Neural cell (in vitro differentiated cells): ENCODE data around the gene SKIL. TPM values are rescaled to one million over a fixed set of nuclear protein-coding genes. Genes with fewer than 3 reads are reported as not detected.
A peak's percentile ranks its signal among the peaks of the same experiment; 100 is the strongest.

ENCODE experiments used
- H2AFZ ChIP-seq: fragments of 200-600, 300-800 bp; sonication (generic), shearing (Covaris generic); 2 replicates; pipeline ENCODE4 v1.6.0; 2014; ENCODE audit warnings: low read depth, mild to moderate bottlenecking, antibody characterized with exemption, low read length, moderate library complexity
- H3F3A ChIP-seq: fragments of 200-600 bp; shearing (Covaris generic); 2 replicates; pipeline ENCODE4 v1.6.1; 2016; ENCODE audit warnings: mild to moderate bottlenecking, moderate library complexity, mixed read lengths, antibody characterized with exemption, low read length; ENCODE audit not compliant: insufficient read depth, poor library complexity, severe bottlenecking
- H3K27ac ChIP-seq: fragments of 200-600, 300-800 bp; sonication (generic), shearing (Covaris generic); 2 replicates; pipeline ENCODE4 v1.5.1; 2014; ENCODE audit warnings: mild to moderate bottlenecking, low read length, moderate library complexity
- H3K27me3 ChIP-seq: fragments of 300-800, 200-600 bp; sonication (generic), shearing (Covaris generic); 2 replicates; pipeline ENCODE4 v1.6.0; 2014; ENCODE audit warnings: mild to moderate bottlenecking, low read depth, low read length, moderate library complexity; ENCODE audit not compliant: insufficient read depth
- H3K36me3 ChIP-seq: fragments of 300-800, 200-600 bp; sonication (generic), shearing (Covaris generic); 2 replicates; pipeline ENCODE4 v1.5.1; 2014; ENCODE audit warnings: mild to moderate bottlenecking, antibody characterized with exemption, low read length, moderate library complexity; ENCODE audit not compliant: insufficient read depth
- H3K4me2 ChIP-seq: fragments of 300-800, 200-600 bp; sonication (generic), shearing (Covaris generic); 2 replicates; pipeline ENCODE4 v1.6.0; 2014; ENCODE audit warnings: mild to moderate bottlenecking, low read length
- H3K4me3 ChIP-seq: fragments of 300-800, 200-600 bp; sonication (generic), shearing (Covaris generic); 2 replicates; pipeline ENCODE4 v1.5.1; 2014; ENCODE audit warnings: mild to moderate bottlenecking, low read length, moderate library complexity
- H3K79me2 ChIP-seq: fragments of 200-600 bp; shearing (Covaris generic); replicated peaks from 2 replicates; pipeline ENCODE4 v1.6.0; 2014; ENCODE audit warnings: mild to moderate bottlenecking, low read length, moderate library complexity; ENCODE audit not compliant: insufficient read depth
- H3K9ac ChIP-seq: fragments of 300-800, 200-600 bp; sonication (generic), shearing (Covaris generic); 2 replicates; pipeline ENCODE4 v1.6.1; 2016; ENCODE audit warnings: mild to moderate bottlenecking, low read length, mixed read lengths
- H3K9me2 ChIP-seq: fragments of 200-600 bp; shearing (Covaris generic); 2 replicates; pipeline ENCODE4 v1.6.1; 2016; ENCODE audit warnings: mild to moderate bottlenecking, low read length, mixed read lengths; ENCODE audit not compliant: insufficient read depth
- H3K9me3 ChIP-seq: fragments of 200-600, 300-800 bp; sonication (generic), shearing (Covaris generic); 2 replicates; pipeline ENCODE4 v1.6.1; 2016; ENCODE audit warnings: mild to moderate bottlenecking, mixed run types, low read length, moderate library complexity, mixed read lengths
- H4K20me1 ChIP-seq: fragments of 200-600 bp; shearing (Covaris generic); 2 replicates; pipeline ENCODE4 v1.6.1; 2016; ENCODE audit warnings: mild to moderate bottlenecking, mixed run types; ENCODE audit not compliant: insufficient read depth
- CTCF ChIP-seq: fragments of 450-650 bp; IDR thresholded peaks from 2 replicates; pipeline ENCODE4 v1.5.1; 2014; ENCODE audit warnings: antibody characterized with exemption, mild to moderate bottlenecking, moderate library complexity; ENCODE audit not compliant: poor library complexity, severe bottlenecking
- EP300 ChIP-seq: fragments of 450-650 bp; conservative IDR thresholded peaks from 2 replicates; pipeline ENCODE4 v1.6.1; 2014; ENCODE audit warnings: antibody characterized with exemption, mild to moderate bottlenecking, moderate library complexity; ENCODE audit not compliant: poor library complexity, severe bottlenecking
- EZH2 ChIP-seq: fragments of 200-600, 300-800 bp; shearing (Covaris generic), sonication (generic); IDR thresholded peaks from 2 replicates; pipeline ENCODE4 v1.6.1; 2014; ENCODE audit warnings: antibody characterized with exemption, low read length, borderline replicate concordance, mild to moderate bottlenecking; ENCODE audit not compliant: insufficient read depth, poor library complexity, severe bottlenecking
- POLR2AphosphoS5 ChIP-seq: IDR thresholded peaks from 2 replicates; pipeline ENCODE4 v1.6.1; 2012
- REST ChIP-seq: IDR thresholded peaks from 2 replicates; pipeline ENCODE4 v1.6.1; 2012; ENCODE audit warnings: borderline replicate concordance
- SMC3 ChIP-seq: fragments of 450-650 bp; conservative IDR thresholded peaks from 2 replicates; pipeline ENCODE4 v1.6.1; 2014; ENCODE audit warnings: antibody characterized with exemption, mild to moderate bottlenecking, moderate library complexity; ENCODE audit not compliant: poor library complexity
- TAF1 ChIP-seq: IDR thresholded peaks from 2 replicates; pipeline ENCODE4 v1.6.1; 2012; ENCODE audit warnings: low read depth
- polyA plus RNA-seq: library from polyadenylated mRNA; depleted of rRNA; stranded (reverse); fragments of >200 nt; gene quantifications from 2 replicates; pipeline ENCODE4 v1.2.3, GENCODE V29; 2014

SKIL gene
- polyA plus RNA-seq, 1 donor from 2014 or later: 36.9 TPM

GRCh38 chr3:170364965-170365364 is 7.5 kb downstream of the SKIL start:
- H3K27me3 ChIP-seq: no peaks in the 10 kb centered on the region
- peak overlapping the region; percentile 39 for H3K4me3 ChIP-seq
- H3K36me3 ChIP-seq: peaks cover 6% of the 10 kb centered on the region
- H3K9me3 ChIP-seq: no peaks in the 10 kb centered on the region
- no peaks in the 10 kb centered on the region for H3K9me2 ChIP-seq
- no peaks in the 10 kb centered on the region for H4K20me1 ChIP-seq
- no peak overlapping the region for H3K4me2 ChIP-seq
- H3K27ac ChIP-seq: no peak overlapping the region
- peaks cover 69% of the 10 kb centered on the region for H3K79me2 ChIP-seq
- no peaks in the 10 kb centered on the region for H3F3A ChIP-seq
- TF ChIP-seq SMC3: no peak
- TF ChIP-seq EP300: no peak
- no peak for TF ChIP-seq CTCF
- no peak for TF ChIP-seq REST
- TF ChIP-seq TAF1: no peak
- no peak overlapping the region for H2AFZ ChIP-seq
- no peak overlapping the region for H3K9ac ChIP-seq

GRCh38 chr3:170367797-170368196 is 10.3 kb downstream of the SKIL start:
- H3K9me2 ChIP-seq: no peaks in the 10 kb centered on the region
- no peak overlapping the region for H3K27ac ChIP-seq
- no peaks in the 10 kb centered on the region for H3K9me3 ChIP-seq
- H3K79me2 ChIP-seq: peaks cover 43% of the 10 kb centered on the region
- peaks cover 6% of the 10 kb centered on the region for H3K36me3 ChIP-seq
- H3K4me2 ChIP-seq: no peak overlapping the region
- H3K27me3 ChIP-seq: no peaks in the 10 kb centered on the region
- H3K9ac ChIP-seq: no peak overlapping the region
- TF ChIP-seq CTCF: no peak
- no peak for TF ChIP-seq TAF1
- no peak for TF ChIP-seq SMC3
- TF ChIP-seq POLR2AphosphoS5: no peak
- no peak for TF ChIP-seq EZH2
- no peak overlapping the region for H2AFZ ChIP-seq
- no peak overlapping the region for H3K4me3 ChIP-seq
- H4K20me1 ChIP-seq: no peaks in the 10 kb centered on the region
- no peaks in the 10 kb centered on the region for H3F3A ChIP-seq
